Right atrium auricular region (tissue), 2 donors: ENCODE measurements around the gene SMC3. TPM values are rescaled to one million over a fixed set of nuclear protein-coding genes. Genes with fewer than 3 reads are reported as not detected.
A peak's percentile ranks its signal among the peaks of the same experiment; 100 is the strongest.
"Not testable (repeated sequence)": the region's sequence is repeated elsewhere in the genome, so short reads cannot be mapped to it uniquely, and the experiment has no call there.

Source experiments
- DNase-seq: peaks from one replicate; pipeline ENCODE4 v3.0.0-alpha.2; 2019; ENCODE audit warnings: low spot score
- H3K27ac ChIP-seq, 2 donors: fragments of 200-600 bp; sonication (generic); 1 replicate in 1 of 2; 2 replicates in 1 of 2; pipeline ENCODE4 v1.5.1; 2016 to 2019
- H3K27me3 ChIP-seq, 2 donors: fragments of 200-600 bp; sonication (generic); one replicate each; pipeline versions ENCODE4 v1.5.1 to v1.6.0; 2017 to 2019
- H3K36me3 ChIP-seq: fragments of 200-600 bp; sonication (generic); one replicate; pipeline ENCODE4 v1.5.1; 2016
- H3K4me1 ChIP-seq, 2 donors: fragments of 200-600 bp; sonication (generic); one replicate each; pipeline versions ENCODE4 v1.5.1 to v1.6.0; 2017 to 2019
- H3K4me3 ChIP-seq, 2 donors: fragments of 200-600 bp; sonication (generic); 1 replicate in 1 of 2; 2 replicates in 1 of 2; pipeline ENCODE4 v1.5.1; 2017 to 2019; ENCODE audit warnings: mild to moderate bottlenecking in 1 of 2, moderate library complexity in 1 of 2
- H3K9me3 ChIP-seq, 2 donors: fragments of 200-600 bp; sonication (generic); one replicate each; pipeline ENCODE4 v1.5.1; 2019
- total RNA-seq, 2 donors: library from RNA; depleted of rRNA; stranded (reverse); fragments of >200 nt; gene quantifications; one replicate each; pipeline ENCODE4 v1.1.0, GENCODE V29; 2016
- TF ChIP-seq, protein P1 (sequence below), 2 donors: fragments of 200-600 bp; sonication (generic); IDR thresholded peaks; one replicate each; pipeline ENCODE4 v1.5.1; 2019; ENCODE audit warnings: antibody characterized with exemption in 2 of 2

Gene SMC3
- total RNA-seq, 2 donors from 2014 or later, result 18.1 to 18.3 TPM

DNA sequence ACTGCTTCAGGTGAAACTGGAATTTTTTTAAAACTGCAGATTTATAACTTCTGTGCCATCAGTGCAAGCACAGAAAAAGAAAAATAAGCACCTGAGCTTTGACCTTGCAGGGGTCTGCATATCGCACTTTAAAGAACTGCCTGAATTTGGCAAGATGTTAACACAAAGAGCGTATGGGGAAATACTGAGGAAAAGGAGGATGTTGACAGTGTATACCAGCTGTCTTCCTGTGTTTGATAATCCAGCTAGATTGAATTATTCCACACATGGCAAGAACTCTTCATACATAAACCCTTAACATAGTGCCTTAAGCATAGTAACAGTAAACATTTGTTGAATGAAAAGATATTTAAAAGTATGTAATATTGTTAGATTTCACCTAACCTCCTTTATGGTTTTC, 30.0 kb downstream of the SMC3 start:
- H3K4me3 ChIP-seq, result no peak overlapping the region
- H3K27me3 ChIP-seq, result no peaks in the 10 kb centered on the region
- H3K9me3 ChIP-seq, result no peaks in the 10 kb centered on the region
- TF ChIP-seq, protein P1, sequence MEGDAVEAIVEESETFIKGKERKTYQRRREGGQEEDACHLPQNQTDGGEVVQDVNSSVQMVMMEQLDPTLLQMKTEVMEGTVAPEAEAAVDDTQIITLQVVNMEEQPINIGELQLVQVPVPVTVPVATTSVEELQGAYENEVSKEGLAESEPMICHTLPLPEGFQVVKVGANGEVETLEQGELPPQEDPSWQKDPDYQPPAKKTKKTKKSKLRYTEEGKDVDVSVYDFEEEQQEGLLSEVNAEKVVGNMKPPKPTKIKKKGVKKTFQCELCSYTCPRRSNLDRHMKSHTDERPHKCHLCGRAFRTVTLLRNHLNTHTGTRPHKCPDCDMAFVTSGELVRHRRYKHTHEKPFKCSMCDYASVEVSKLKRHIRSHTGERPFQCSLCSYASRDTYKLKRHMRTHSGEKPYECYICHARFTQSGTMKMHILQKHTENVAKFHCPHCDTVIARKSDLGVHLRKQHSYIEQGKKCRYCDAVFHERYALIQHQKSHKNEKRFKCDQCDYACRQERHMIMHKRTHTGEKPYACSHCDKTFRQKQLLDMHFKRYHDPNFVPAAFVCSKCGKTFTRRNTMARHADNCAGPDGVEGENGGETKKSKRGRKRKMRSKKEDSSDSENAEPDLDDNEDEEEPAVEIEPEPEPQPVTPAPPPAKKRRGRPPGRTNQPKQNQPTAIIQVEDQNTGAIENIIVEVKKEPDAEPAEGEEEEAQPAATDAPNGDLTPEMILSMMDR (IDR thresholded peaks at IDR 0.05), result no peak
- no peaks in the 10 kb centered on the region for H3K4me1 ChIP-seq
- no peak overlapping the region for H3K27ac ChIP-seq
- no peak for DNase-seq
- peaks cover 52% of the 10 kb centered on the region for H3K36me3 ChIP-seq

DNA sequence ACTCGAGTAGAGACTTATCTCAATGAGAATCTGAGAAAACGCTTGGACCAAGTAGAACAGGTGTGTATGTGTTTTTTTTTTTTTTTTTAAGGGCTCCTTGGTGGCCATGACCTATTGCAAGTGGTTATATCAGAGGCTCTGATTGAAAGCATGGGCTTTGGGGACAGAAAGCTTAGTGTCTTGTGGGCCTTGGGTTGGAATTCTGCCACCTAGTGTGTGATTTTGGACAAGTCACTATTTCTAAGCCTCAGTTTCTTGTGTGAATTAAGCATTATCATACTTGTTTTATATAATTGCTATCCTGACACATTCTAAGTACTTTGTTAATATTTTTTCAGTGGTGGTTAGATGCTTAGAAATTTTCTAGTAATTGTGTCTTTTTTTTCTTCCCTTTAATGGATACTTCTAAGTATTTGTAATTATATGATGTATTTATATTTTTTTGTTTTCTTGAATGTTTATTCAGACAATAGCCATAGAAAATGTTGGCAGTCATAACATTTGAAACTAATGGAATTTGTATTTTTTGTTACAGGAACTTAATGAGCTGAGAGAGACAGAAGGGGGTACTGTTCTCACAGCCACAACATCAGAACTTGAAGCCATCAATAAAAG, 33.1 kb downstream of the SMC3 start:
- Histone ChIP-seq H3K4me1 (no peaks in the 10 kb centered on the region), H3K27ac (no peak overlapping the region), H3K9me3 (no peaks in the 10 kb centered on the region), H3K27me3 (no peaks in the 10 kb centered on the region), H3K36me3 (peaks cover 60% of the 10 kb centered on the region), H3K4me3 (no peak overlapping the region)
- TF ChIP-seq, protein P1 (IDR thresholded peaks at IDR 0.05), result peak in 1 of 2 donors; percentile 49
- no peak for DNase-seq

GRCh38 chr10:110601581-110601980, 34.1 kb downstream of the SMC3 start:
- TF ChIP-seq, protein P1 (IDR thresholded peaks at IDR 0.05), result no peak
- Histone ChIP-seq H3K9me3 (no peaks in the 10 kb centered on the region), H3K4me3 (no peak overlapping the region), H3K36me3 (peaks cover 57% of the 10 kb centered on the region), H3K27me3 (no peaks in the 10 kb centered on the region), H3K4me1 (no peaks in the 10 kb centered on the region), H3K27ac (no peak overlapping the region)
- DNase-seq, result no peak

DNA sequence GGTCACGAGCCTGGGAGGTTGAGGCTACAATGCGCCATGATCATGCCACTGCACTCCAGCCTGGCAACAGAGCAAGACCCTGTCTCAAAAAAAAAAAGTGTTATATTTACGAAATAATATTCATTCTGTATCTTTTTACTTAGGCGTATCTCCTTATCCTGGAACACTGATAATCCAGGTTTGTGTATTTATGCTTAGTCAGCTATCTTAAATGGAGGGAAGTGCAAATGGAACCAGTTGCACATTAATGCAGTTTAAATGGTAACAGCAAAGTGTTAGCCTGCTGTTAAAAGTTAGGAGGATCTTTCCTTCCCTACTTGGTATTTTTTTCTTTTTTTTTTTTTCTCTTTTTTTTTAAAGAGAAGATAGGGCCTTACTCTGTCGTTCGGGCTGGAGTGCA, 40.6 kb downstream of the SMC3 start:
- H3K4me3 ChIP-seq, result no peak overlapping the region
- DNase-seq, result no peak

GRCh38 chr10:110609605-110610004, 42.1 kb downstream of the SMC3 start:
- peak overlapping the region; percentile 60 to 74 for H3K27ac ChIP-seq
- TF ChIP-seq, protein P1 (IDR thresholded peaks at IDR 0.05), result no peak
- no peak overlapping the region for H3K4me3 ChIP-seq
- H3K27me3 ChIP-seq, result no peaks in the 10 kb centered on the region
- peaks cover 0 to 4% of the 10 kb centered on the region in 2 donors for H3K4me1 ChIP-seq
- H3K36me3 ChIP-seq, result peaks cover 6% of the 10 kb centered on the region
- DNase-seq, result no peak
- no peaks in the 10 kb centered on the region for H3K9me3 ChIP-seq

More for the DNA sequence above, 40.6 kb downstream of the SMC3 start:
- Histone ChIP-seq H3K36me3 (peaks cover 19% of the 10 kb centered on the region), H3K27ac (no peak overlapping the region), H3K9me3 (no peaks in the 10 kb centered on the region), H3K27me3 (no peaks in the 10 kb centered on the region), H3K4me1 (peaks cover 0 to 4% of the 10 kb centered on the region in 2 donors)
- TF ChIP-seq, protein P1 (IDR thresholded peaks at IDR 0.05), result no peak

DNA sequence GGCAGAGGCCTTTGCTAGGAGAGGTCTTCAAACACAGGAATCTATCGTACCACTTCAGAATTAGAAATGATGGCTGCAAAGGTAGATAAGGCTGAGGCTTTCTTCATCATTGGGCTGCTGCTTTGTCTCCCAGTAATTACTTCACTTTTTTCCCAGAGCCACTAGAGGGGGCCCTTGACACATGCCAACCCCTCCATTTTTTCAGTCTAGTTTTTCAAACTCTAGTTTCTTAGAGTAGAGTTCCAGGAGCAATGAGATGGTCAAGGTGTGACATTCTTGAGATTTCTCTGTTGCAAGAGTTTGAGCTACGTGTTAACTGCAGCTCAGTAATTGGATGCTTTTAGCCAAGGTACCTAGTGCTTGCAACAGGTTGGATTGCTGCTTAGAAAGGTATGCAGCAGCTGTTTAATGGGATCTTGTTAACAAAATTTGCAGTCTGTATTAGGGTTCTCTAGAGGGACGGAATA, 42.8 kb downstream of the SMC3 start:
- peaks cover 0 to 4% of the 10 kb centered on the region in 2 donors for H3K4me1 ChIP-seq
- H3K27me3 ChIP-seq, result no peaks in the 10 kb centered on the region
- no peaks in the 10 kb centered on the region for H3K9me3 ChIP-seq
- TF ChIP-seq, protein P1 (IDR thresholded peaks at IDR 0.05), result peak; percentile 77 to 83
- no peak overlapping the region for H3K4me3 ChIP-seq
- no peak for DNase-seq
- H3K36me3 ChIP-seq, result no peaks in the 10 kb centered on the region
- H3K27ac ChIP-seq, result peak overlapping the region; percentile 60 to 74

DNA sequence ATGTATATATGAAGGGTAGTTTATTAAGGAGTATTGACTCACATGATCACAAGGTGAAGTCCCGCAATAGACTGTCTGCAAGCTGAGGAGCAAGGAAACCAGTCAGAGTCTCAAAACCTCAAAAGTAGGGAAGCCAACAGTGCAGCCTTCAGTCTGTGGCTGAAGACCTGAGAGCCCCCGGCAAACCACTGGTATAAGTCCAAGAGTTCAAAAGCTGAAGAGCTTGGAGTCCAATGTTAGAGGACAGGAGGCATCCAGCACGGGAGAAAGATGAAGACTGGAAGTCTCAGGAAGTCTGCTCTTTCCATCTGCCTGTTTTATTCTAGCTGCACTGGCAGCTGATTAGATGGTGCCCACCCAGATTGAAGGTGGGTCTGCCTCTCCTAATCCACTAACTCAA, 43.3 kb downstream of the SMC3 start:
- not testable (repeated sequence) for H3K36me3 ChIP-seq, H3K4me1 ChIP-seq, H3K27me3 ChIP-seq, DNase-seq, H3K9me3 ChIP-seq, H3K4me3 ChIP-seq
- H3K27ac ChIP-seq, result peak overlapping the region in 1 of 2 donors; percentile 74
